GM18873 (cell line): ENCODE data around the gene CD3D.

Source experiments
- ATAC-seq: cut with Tn5 transposase; IDR thresholded peaks from one replicate; pipeline ENCODE4 v1.9.1; 2021; ENCODE audit warnings: mild to moderate bottlenecking, moderate library complexity, moderate number of reproducible peaks; ENCODE audit not compliant: unreplicated experiment, low FRiP score

Gene CD3D

DNA sequence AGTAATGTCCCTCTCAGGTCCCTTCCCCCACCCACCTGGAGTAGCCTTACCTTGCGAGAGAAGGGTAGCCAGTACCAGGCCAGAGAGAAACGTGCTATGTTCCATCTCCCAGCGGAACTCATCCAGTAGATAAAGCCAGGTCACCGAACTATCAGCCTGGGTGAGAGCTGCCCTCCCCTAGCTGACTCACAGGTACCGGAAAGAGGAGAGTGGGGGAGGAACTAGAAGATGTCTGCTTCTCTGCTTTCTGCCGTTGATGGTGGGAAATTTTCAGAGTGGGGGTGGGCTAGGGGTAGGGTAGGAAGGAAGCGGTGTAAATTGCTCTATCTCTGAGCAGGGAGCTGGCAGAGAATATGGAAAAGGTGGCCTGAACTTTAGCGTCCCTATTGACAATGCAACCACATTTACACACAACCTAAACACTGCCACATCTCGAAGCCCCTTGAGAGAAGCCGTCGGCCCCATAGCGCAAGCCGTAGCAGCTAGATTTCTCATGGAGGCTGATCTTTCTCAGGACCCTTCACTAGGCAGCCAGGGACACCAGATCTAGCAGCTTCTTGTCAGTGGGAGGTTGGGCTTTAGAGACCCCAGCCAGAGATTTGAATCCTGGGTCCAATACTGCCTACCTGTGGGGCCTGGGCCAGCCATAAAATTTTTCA, at the start of gene CD3D:
TSS of gene CD3D (minus strand) at position 203 of the 659 bp plus-strand sequence. CDS start at position 105, 98 bp downstream.
- no peak for ATAC-seq

DNA sequence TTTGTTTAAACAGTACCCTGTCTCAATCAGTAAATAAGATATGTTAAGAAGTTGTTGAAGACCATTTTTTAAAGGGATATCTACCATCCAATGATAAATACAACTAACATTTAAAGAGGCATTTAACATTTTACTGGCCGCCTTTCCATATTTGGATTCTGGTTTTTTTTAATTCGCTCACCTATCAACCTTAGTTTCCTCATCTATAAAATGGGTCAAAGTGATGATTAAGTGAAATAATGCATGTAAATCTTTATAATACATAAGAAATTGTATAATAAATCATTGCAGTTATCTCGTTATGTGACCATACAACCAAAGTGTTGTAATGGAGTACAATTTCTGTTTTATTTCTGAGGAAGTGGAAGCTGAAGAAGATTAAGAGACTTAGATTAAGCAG, 41.2 kb upstream of the CD3D start:
- no peak for ATAC-seq

DNA sequence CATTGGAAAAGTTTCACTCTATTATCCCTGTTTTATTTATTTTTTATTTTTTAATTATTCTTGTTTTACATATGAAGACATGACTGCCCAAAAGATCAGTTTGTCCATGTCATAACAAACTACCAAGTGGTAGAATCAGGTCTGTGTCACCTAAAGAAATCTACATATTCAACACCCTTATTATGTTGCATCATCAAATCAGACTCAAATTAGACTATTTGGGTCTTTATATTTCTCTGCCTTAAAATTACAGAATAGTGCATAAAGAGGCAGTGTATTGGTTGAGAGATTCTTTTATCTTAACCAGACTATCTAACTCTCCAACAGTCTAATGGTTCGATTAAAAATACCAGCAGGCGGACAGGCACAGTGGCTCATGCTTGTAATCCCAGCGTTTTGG, 40.4 kb upstream of the CD3D start:
- ATAC-seq = no peak

DNA sequence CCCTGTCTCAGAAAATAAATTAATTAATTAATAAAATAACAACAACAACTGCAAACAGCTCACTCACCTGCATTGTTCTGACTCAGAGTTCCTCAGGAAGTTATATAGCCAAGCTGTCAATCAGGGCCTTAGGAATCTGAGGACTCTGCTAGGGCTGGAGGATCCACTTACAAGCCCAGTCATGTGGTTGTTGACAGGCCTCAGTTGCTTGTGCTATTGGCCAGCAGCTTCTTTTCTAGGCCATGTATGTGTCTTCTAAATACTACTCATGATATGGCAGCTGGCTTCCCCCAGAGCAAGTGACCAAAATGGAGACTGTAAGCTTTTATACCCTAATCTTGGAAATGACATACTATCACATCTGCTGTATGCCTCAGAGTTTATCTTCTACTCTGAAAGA, 38.1 kb upstream of the CD3D start:
- ATAC-seq = no peak

DNA sequence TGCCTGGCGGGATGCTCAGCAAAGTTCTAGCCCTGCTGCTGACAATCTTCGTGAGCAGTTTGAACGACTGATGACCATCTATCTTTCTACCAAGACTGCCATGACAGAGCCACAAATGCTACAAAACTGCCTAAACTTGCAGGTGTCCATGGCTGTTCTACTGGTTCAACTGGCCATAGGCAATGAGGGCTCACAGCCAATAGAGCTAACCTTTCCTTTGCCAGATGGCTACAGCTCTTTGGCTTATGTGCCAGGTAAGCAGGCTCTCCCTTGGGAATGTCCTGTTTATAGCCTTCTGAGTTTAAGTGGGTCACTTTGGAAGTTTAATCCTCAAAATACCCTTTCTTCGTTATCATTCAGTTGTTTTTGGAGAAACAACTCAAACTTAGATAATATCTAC, 37.0 kb upstream of the CD3D start:
- no peak for ATAC-seq

DNA sequence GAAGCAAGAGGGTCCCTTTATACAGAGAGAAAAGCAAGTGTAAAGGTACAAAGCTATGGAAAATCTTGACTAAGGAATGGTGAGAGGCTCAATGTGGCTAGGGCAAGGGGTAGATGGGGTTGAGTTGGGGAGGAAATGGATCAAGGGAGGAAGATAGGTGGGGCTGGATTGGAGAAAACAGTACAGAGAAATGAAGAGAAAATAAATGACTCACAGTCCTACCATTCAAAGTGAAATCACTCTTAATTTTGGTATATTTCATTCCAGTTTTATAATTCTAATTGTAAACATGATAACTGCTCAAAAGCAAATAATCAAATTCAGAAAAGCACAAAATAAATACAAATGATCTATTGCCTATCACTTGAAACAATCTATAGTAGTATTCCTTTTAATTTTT, 33.5 kb upstream of the CD3D start:
- no peak for ATAC-seq

DNA sequence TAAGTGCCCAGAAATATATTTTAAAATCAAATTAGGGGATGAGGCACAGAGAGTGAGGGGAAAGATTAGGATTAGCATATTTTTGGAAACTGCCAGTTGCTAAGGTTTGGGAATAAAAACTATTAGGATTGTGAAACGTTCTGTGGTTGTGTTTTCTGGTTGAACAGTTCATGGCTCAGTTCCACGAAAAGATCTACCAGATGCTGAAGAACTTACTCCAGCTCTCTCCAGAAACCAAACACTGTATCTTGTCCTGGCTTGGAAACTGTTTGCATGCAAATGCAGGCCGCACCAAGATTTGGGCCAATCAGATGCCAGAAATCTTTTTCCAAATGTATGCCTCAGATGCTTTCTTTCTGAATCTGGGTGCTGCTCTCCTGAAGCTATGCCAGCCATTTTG, 32.2 kb upstream of the CD3D start:
- no peak for ATAC-seq

DNA sequence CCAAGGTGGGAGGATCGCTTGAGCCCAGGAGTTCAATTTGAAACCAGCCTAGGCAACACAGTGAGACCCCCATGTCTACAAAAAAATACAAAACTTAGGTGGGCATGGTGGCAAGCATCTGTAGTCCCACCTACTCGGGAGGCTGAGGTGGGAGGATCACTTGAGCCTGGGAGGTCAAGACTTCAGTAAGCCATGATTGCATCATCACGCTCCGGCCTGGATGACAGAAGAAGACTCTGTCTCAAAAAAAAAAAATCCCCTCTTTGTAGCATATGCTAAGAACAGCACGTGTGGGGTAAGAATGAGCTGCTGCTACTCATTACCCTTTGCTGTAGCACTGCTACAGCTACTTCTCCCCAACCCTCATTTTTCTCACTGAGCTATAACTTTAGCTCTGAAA, 31.4 kb upstream of the CD3D start:
- no peak for ATAC-seq

DNA sequence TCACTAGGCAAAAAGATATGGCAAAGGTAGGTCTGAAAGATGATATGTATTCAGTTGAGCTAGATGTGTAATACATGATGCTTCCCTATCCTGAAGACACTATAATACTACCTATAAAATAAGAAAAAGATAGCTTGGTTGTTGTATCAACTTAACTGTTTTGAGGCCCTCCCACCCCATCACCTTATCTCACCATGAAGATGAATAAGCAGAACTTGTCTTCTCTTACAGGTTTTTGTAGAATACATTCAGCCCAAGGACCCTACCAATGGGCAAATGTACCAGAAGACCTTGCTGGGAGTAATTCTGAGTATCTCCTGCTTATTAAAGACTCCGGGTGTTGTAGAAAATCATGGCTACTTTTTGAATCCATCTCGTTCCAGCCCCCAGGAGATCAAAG, 30.8 kb upstream of the CD3D start:
- no peak for ATAC-seq

DNA sequence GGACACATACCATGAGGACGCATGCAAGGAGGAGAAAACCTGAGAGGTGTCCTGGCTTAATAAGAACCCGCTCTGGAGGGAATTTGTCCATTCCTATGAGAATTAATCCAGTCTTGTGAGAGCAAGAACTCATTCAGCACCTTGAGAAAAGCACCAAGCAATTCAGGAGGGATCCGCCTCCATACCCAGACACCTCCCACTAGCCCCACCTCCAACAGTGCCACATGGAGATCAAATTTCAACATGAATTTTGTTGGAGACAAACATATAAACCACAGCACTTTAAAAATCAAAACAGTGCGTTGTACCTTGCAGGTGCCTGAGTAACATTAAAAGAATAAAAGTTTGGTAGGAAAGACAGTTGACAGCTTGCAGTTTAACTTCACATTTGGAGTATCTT, 28.3 kb upstream of the CD3D start:
- no peak for ATAC-seq

DNA sequence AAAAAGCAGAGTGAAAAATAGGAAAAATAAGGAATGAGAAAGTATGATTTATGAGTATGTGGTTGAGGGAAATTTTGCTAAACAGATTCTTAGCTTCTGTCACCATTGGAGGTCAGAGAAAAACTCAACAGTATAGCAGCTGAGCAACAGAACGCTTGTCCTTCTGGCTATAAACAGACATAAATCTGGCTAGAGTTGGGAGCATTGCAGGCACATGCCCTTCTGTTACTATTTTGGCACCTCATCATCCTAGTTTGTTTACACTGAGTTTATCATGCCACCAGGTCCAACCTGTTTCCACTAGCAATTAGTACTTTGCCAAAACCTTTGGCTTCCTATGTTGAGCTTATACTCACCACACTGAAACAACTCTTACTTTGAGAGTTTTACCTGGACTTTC, 23.8 kb upstream of the CD3D start:
- ATAC-seq = no peak

DNA sequence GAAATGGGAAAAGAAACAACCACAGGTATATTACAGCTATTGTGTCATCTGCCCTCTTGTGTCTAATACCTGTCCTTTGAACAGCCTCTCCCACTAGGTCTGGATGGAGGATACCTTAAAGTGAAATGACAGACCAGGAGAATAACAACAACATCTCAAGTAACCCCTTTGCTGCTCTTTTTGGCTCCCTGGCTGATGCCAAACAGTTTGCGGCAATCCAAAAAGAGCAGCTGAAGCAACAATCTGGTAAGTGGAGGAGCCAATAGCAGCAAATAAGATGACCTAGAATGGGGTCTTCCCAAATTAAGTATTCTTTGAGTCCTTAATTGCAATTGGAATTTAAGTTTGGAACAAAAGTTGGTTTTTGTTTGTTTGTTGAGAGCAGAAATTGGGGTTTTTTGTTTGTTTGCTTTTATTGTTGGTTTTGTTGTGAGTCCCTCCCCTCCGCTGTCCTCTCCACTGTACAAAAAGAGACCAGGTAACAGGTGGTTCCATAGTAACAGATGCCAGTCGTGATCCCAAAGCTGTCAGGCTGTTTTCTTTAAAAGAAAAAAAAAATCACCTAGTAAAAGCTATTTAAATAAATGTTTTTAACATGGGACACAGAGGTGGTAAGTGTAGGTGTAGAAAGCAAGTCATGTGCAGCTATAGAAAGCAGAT, 22.6 kb upstream of the CD3D start:
- no peak for ATAC-seq

DNA sequence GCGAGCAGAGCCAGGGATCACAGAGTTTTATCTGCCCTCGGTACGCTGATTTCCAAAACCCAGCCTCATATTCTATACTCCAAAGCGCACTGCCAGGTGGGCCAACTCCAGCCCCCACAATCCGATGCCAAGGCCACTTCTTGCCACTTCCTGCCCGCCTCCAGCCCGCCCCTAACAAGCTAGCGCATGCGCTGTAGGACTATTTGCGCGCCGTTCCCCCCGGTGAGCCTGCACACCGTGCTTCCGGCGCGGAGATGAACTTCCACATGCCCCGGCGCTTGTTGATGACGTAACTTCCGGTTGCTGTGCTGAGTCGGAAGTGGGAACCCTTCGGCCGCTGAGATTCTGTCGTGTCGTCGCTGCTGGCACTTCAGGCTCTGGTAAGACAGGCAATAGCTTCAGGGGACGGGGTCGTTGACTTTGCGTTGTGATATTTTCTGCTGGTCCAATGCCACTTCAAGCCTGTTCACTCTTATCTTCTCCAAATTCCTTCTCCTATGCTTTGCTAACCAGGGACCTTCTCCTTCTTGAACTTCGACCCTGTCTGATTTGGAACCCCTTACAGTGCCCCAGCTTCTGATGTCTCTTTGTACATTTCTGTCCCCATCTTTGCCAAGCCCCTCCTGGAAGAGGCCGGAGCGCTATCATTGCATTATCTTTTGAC, 16.9 kb upstream of the CD3D start, which contains the start of gene UBE4A:
TSS of gene UBE4A (plus strand) at position 306 of the 664 bp plus-strand sequence. CDS start 5,481 bp downstream, outside the sequence.
- ATAC-seq = peak; percentile 77

DNA sequence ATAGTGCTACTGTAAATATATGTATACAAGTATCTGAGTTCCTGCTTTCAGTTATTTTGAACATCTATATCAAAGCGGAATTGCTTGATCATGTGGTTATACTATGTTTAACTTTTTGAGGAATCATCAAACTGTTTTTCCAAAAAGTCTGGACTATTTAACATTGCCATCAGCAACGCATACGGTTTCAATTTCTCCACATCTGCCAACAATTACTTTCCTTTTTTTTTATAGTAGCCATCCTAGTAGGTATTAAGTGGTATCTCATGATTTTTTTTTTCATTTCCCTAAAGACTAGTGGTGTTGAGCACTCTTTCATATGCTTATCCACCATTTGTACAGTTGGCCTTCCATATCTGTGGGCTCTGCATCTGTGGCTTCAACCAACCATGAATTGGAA, 15.6 kb upstream of the CD3D start:
- ATAC-seq = no peak

DNA sequence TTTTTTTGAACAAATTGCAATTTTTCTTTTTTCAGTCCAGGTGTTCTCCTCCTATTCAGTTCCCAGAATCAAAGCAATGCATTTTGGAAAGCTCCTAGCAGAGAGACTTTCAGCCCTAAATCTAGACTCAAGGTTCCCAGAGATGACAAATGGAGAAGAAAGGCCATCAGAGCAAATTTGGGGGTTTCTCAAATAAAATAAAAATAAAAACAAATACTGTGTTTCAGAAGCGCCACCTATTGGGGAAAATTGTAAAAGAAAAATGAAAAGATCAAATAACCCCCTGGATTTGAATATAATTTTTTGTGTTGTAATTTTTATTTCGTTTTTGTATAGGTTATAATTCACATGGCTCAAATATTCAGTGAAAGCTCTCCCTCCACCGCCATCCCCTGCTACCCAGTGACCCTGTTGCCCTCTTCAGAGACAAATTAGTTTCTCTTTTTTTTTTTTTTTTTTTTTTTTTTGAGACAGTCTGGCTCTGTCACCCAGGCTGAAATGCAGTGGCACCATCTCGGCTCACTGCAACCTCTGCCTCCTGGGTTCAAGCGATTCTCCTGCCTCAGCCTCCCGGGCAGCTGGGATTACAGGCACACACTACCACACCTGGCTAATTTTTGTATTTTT, 10.7 kb upstream of the CD3D start:
- ATAC-seq = no peak

DNA sequence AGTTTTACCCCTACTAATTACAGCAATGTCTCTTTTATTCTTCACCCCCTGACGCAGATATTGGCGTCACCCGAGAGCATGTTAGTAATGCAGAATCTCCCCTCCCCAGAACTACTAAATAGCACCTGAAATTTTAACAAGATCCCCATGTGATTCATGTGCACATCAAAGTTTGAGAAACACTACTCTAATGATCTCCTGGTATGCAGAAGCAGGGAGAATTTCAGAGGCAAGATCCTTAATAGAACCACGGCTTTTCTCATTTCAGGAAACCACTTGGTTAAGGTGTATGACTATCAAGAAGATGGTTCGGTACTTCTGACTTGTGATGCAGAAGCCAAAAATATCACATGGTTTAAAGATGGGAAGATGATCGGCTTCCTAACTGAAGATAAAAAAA, 7.0 kb upstream of the CD3D start:
- no peak for ATAC-seq

DNA sequence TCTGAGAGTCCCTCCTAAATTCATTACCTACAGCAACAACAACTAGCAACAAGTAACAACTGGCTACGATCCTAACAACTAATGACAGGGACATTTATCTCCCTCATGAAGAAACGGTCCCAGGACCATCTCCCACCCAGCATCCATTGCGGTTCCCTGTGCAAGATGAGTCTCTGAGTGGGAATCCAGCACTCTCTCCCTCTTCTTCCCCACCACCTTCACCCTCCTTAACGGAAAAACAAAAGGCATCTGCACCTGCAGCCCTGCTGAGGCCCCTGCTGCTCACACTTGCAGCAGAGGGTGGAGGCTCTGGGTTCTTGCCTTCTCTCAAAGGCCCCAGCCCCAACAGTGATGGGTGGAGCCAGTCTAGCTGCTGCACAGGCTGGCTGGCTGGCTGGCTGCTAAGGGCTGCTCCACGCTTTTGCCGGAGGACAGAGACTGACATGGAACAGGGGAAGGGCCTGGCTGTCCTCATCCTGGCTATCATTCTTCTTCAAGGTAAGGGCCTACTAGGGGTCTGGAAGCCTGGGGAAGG, 1.5 kb upstream of the CD3D start, which contains the start of gene CD3G:
TSS of gene CD3G (plus strand) at position 364 of the 535 bp plus-strand sequence. CDS start at position 444, 80 bp downstream.
- no peak for ATAC-seq

DNA sequence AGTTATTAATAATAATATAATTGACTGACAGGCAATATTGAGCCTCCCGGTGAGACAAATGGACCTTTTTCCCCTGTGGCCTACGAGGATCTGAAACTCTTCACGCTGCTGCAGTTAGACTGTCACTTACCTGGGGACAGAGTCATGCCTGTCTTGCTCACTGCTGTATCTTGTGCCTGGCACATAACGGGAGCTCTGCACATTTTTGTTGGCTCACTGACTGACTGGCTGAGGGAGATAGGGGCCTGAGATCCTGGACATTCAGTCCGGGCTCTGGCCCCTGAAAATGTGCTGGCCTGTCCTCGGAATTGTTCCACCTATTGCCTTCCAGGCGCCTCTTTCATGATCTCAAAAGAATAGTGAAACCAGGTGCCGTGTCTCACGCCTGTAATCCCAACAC, 743 bp upstream of the CD3D start:
- no peak for ATAC-seq

DNA sequence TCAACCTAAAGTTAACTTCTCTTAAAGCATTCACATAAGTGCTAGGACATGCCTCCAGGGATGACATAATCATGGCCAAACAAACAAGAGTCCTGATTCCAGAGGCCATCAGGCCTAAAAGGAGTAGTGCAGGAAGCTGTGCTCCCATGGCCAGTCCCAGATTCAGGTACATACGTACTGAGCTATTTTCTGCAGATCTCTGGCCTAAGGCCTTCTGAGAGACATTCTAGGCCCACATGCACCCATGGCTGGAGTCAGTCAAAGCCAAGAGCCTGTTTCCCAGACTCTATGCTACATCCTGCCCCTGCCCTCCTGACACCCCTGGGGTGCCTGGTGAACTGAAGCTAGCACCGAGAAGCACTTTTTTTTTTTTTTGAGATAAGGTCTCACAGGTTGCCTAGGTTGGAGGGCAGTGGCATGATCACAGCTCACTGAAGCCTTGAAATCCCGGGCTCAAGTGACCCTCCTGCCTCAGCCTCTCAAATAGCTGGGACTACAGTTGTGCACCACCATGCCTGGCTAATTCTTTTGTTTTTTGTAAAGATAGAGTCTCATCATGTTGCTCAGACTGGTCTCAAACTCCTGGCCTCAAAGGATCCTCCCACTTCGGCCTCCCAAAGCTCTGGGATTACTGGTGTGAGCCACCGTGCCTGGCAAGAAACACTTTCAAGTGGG, 553 bp downstream of the CD3D start:
- no peak for ATAC-seq

DNA sequence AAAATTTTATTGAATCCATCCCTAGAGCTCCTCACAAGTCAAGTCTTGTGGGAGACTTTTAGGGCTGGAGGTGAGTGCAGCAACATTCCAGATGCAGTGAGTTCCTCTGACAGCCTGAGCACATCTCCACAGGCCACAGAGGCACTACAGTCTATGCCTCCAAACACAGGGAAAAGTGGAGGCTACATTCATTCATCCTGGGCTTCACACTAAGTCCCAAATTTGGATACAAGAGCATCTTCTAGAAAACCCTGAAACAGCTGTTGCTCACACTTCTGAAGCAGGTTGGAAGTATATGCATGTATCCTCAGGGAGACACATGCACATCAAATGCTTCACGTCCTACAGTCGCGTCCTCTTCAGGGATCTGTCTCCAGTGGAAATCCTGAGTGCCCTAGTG, 1.2 kb downstream of the CD3D start:
- no peak for ATAC-seq
